GM23248 (cell line): ENCODE data around the gene ANKRD18B.
"Not testable (repeated sequence)": the region's sequence is repeated elsewhere in the genome, so short reads cannot be mapped to it uniquely, and the experiment has no call there.

Experiments
- EZH2 ChIP-seq: fragments of 200-600 bp; sonication (generic); IDR thresholded peaks from 2 replicates; pipeline ENCODE4 v1.6.1; 2018; ENCODE audit warnings: antibody characterized with exemption, mild to moderate bottlenecking; ENCODE audit not compliant: insufficient read depth, poor library complexity, severe bottlenecking
- EZH2phosphoT487 ChIP-seq: fragments of 200-600 bp; sonication (generic); IDR thresholded peaks from 2 replicates; pipeline ENCODE4 v1.6.1; 2018; ENCODE audit warnings: antibody characterized with exemption, moderate library complexity, mild to moderate bottlenecking, low read depth; ENCODE audit not compliant: insufficient read depth

DNA sequence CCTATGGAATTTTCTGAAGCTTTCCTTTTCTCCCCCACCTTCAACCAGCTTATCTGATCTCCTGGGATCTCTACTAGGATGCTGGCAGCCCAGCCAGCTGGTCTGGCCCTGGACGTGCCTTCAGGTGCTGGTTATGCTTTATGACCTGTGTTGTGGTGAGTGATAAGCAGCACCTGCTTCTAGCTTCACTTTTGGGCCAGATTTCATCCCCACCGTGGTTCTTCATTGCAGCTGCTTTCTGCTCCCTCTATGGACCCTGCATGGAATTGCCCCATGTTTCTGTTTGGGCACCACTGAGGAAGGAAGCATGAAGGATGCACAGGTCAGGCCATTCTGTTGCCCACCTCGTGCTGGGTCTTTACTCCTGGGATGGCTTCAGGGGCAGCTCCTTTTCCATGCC lies 80.2 kb downstream of the ANKRD18B start:
- not testable (repeated sequence) for TF ChIP-seq EZH2, EZH2phosphoT487
